Iris pigment epithelial cell (primary cell): ENCODE measurements around the gene C4orf33.

Experiments
- DNase-seq: peaks from one replicate; pipeline ENCODE4 v3.0.0-alpha.2; 2011; ENCODE audit warnings: low read depth

Gene C4orf33

GRCh38 chr4:129129143-129129542, 33.2 kb downstream of the C4orf33 start:
- no peak for DNase-seq

DNA sequence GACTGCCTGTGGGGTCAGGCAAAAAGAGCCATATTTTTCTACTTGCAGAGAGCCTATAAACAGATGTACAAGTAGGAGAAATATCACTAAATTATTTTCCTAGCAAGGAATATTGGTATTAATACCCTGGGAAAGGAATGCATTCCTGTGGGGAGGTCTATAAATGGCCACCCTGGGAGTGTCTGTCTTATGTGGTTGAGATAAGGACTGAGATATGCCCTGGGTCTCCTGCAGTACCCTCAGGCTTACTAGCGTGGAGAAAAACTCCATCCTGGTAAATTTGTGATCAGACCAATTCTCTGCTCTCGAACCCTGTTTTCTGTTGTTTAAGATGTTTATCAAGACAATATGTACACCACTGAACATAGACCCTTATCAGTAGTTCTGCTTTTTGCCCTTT, 35.4 kb downstream of the C4orf33 start:
- no peak for DNase-seq

GRCh38 chr4:129136433-129136832, 40.5 kb downstream of the C4orf33 start:
- no peak for DNase-seq

GRCh38 chr4:129138810-129139496, 43.0 kb downstream of the C4orf33 start:
- no peak for DNase-seq

GRCh38 chr4:129140521-129140920, 44.6 kb downstream of the C4orf33 start:
- no peak for DNase-seq

DNA sequence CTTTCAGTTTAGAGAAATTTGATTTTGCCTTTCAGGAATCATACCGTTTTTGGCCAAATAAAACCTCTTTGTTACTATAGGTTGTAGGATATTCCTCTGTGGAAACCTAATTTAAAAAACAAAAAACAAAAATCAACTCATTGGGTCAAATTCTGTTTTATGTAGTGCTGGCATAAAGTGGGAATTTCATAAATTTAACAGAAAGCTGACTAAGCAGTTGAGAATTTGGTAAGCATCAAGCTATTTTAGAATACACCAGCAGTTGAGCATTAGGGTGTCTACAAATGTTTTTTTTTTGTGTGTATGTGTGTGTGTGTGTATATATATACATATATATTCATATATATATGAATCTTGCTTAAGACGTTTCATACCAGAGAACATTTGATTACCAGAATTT, 47.4 kb downstream of the C4orf33 start:
- DNase-seq: no peak

GRCh38 chr4:129144755-129145206, 48.8 kb downstream of the C4orf33 start:
- DNase-seq: no peak

DNA sequence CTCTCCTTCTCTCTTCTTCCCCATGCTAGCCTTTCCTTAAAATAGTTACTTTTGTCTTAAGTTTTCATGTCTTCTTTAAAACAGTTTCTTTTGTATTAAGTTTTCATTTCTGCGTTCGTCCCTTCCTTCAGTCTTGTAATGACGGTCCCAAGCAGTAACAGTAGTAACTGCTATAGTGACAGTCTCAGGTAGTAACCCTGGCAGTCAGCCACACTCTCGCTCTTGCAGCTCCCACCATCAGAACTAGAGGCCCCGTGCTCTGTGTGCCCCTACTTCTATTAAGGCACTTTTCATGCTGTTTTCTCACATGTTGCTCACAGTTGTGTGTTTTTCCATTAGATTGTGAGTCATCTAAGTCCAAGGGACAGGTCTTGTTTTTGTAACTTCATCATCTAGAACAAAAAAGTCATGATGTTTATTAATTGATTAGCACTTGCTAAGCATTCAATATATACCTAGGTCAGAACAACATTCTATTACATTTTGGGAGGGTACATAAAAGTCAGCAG, 49.3 kb downstream of the C4orf33 start:
- no peak for DNase-seq

DNA sequence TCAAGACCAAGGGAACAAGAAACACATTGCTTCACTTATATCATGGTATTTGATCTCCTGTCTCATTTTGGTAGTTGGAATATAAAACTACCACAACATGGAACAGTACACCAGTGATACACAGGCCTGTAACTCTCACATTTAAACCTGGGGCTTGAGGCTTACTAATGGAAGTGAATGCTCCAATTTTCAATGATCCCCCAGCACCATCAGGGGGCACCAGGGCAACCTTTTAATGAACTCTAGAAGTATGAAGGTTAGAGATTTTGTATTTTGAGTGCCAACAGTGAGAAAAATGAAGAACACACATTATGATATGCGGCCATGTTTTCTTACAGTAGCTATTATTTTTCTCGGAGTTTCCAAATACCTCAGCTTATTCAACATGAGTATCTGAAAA, 50.7 kb downstream of the C4orf33 start:
- DNase-seq: no peak

DNA sequence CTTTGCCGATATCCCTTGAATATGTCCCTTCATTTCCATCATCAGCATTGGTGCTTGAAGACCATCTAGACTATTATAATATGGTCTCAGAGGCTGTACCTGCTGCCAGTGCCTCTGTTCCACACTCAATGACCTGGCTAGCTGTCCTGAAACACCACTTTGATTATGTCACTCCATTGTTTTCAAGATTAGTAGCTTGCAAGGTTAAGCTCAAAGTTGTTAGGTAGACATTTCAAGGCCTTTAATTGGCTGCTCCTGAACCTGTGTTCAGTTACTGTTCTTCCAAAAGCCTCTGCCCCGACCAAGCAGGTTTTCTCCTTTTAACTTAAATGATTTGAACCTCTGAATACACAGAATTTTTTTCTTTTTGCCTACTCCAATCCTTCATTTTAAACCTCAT, 52.9 kb downstream of the C4orf33 start:
- DNase-seq: no peak

DNA sequence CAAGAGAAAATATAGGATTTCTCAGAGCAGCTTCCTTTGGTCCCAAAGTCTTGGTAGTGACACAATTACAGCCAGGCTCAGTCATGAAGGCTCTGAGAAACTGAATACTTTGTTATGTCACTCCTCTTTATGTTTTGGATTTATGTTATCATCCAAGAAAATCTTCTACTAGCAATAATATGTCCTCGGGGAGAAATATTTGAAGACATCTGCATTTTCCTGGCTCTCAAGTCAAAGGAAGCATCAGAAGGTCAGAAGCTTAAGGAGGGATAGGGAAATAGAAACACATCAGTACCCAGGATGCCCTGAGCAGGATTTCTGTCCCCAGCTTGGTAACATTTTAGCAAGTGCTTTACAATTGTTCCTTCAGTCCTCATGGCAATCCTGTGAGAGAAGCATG, 54.0 kb downstream of the C4orf33 start:
- DNase-seq: no peak

- DNase-seq: no peak
Observed at GRCh38 chr4:129152350-129152749, 56.4 kb downstream of the C4orf33 start.

- DNase-seq: no peak
Observed at GRCh38 chr4:129153700-129154099, 57.7 kb downstream of the C4orf33 start.

DNA sequence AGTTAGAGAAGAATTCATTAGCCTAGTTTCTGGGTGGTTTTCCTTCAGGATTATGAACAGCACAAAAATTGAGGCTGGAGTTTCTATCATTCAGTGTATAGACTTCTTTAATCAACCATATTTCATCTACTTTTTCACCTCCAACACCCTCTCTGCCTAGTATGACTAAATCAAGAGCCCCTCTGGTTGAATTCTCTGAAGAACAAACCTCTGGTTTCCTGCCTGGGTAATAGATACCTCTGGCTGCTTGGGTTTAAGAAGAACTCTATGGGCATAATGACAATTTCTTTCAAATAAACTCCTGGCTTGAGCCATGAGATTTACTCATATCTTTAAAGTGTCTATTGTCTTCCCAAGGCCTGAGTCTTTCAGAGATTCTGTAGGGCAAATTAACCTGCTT, 66.5 kb downstream of the C4orf33 start:
- no peak for DNase-seq

DNA sequence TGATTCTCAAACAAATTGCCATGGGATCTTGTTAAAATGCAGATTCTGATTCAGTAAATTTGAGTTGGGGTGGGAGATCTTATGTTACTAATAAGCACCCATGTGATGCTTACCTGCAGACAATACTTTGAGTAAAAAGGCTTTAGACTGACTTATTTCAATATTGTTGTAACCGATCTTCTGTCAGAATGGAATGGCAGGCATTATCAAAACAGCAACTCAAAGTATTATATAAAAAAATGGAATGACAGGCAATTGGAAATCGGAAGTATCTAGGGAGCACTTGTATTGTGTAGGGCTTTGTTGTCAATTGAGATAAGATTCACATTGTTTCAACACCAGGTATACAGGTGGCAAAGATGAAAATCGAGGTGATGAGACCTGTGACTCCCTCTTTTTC, 67.5 kb downstream of the C4orf33 start:
- no peak for DNase-seq

DNA sequence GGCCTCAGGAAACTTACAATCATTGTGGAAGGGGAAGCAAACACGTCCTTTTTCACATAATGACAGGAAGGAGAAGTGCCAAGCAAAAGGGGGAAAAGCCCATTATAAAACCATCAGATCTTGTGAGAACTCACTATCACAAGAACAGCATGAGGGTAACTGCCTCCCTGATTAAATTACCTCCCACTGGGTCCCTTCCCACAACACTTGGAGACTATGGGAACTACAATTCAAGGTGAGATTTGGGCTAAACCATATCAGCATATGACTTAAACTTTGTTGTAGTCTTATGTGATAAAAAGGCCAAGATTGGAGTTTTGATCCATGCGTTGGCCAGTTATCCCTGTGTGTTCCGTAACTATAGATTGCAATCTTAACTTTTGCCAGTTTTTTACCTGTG, 68.3 kb downstream of the C4orf33 start:
- no peak for DNase-seq
